ENCODE results near the gene CAMK2G.

Gene CAMK2G

DNA sequence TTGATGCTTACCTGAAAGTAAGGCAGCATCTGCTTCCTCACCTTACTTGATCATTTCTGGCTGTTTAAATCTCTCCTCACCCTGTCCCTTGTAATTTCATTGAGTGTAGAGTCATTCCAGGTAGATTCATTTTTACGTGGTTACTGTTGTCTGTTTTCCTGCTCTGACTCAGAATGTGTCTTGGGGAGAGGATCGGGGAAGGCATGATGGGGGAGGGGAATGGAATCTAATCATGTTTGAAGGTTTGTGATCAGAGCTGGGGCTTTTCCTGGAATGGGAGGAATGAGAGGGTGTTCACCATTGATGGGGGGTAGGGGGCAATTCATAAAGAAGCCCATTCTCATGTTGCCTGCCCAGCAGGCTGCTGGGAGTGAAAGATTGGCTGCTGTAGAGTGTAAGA is 111.4 kb downstream of the CAMK2G start:
- ChIA-PET POLR2A (no interaction called here), CTCF (interaction anchor here (0.7 to 1.2 kb wide), 2 partner anchors 100 to 109 kb away, joined by 3 to 5 read pairs; no protein-coding TSS in a partner anchor)
- Histone ChIP-seq H3K27me3 (replicated peaks in 2 of 5; ENCODE audit: control insufficient read depth in 4 of 5, insufficient read depth in 5 of 5, low read length in 4 of 5) (no peaks in the 10 kb centered on the region), H3K4me1 (ENCODE audit: control extremely low read depth in 1 of 4, control insufficient read depth in 4 of 4, insufficient read depth in 4 of 4, low read length in 3 of 4) (no peaks in the 10 kb centered on the region), H3K27ac (ENCODE audit: insufficient read depth in 1 of 2, low read depth in 1 of 2, low read length in 2 of 2, poor library complexity in 1 of 2, severe bottlenecking in 2 of 2) (no peak overlapping the region), H3K4me3 (ENCODE audit: control insufficient read depth in 1 of 7, extremely low read depth in 1 of 7, insufficient read depth in 4 of 7, low read depth in 2 of 7, low read length in 6 of 7) (no peak overlapping the region), H3K36me3 (ENCODE audit: control insufficient read depth in 4 of 4, insufficient read depth in 4 of 4, low read length in 3 of 4) (peaks cover 32 to 85% (median 75%) of the 10 kb centered on the region in 4 experiments), H3K9me3 (ENCODE audit: control extremely low read depth in 1 of 5, control insufficient read depth in 4 of 5, insufficient read depth in 2 of 5, low read depth in 1 of 5, low read length in 4 of 5) (no peaks in the 10 kb centered on the region)
- no peak for DNase-seq
- 100% methylated on average over 1 of the region's 2 CpGs for WGBS (ENCODE audit: insufficient coverage)

Measured in common myeloid progenitor, CD34-positive (primary cell).